Activated naive CD4-positive, alpha-beta T cell treated with anti-CD3 and anti-CD28 coated beads, Interleukin-2, amount 50 U/mL, for 16 hours (primary cell): Measurements from ENCODE around the gene PSMA6.
"Not testable (repeated sequence)": the region's sequence is repeated elsewhere in the genome, so short reads cannot be mapped to it uniquely, and the experiment has no call there.

Experiments
- DNase-seq: peaks from one replicate; pipeline ENCODE4 v3.0.0-alpha.2; 2020

PSMA6 gene

GRCh38 chr14:35292051-35292769 lies at the start of gene PSMA6:
PSMA6 (plus strand) TSS chr14:35292382; CDS start chr14:35292477, 95 bp downstream.
- DNase-seq: peak; percentile 99

GRCh38 chr14:35242599-35243311 lies 49.4 kb upstream of the PSMA6 start:
- DNase-seq: no peak

- no peak for DNase-seq
Measured at GRCh38 chr14:35243956-35244355, 48.2 kb upstream of the PSMA6 start.

GRCh38 chr14:35244542-35244941 lies 47.6 kb upstream of the PSMA6 start:
- DNase-seq: no peak

GRCh38 chr14:35245051-35245450 lies 47.1 kb upstream of the PSMA6 start:
- DNase-seq: no peak

- no peak for DNase-seq
Measured at GRCh38 chr14:35247777-35248475, 44.3 kb upstream of the PSMA6 start.

- no peak for DNase-seq
Measured at GRCh38 chr14:35248476-35248788, 43.8 kb upstream of the PSMA6 start.

- DNase-seq: no peak
Measured at GRCh38 chr14:35250319-35250718, 41.9 kb upstream of the PSMA6 start.

GRCh38 chr14:35252451-35252868 lies 39.7 kb upstream of the PSMA6 start:
- no peak for DNase-seq

GRCh38 chr14:35253056-35253455 lies 39.1 kb upstream of the PSMA6 start:
- DNase-seq: not testable (repeated sequence)

- not testable (repeated sequence) for DNase-seq
Measured at GRCh38 chr14:35254034-35254622, 38.1 kb upstream of the PSMA6 start.

GRCh38 chr14:35254736-35255135 lies 37.4 kb upstream of the PSMA6 start:
- no peak for DNase-seq

GRCh38 chr14:35255711-35256110 lies 36.5 kb upstream of the PSMA6 start:
- no peak for DNase-seq

GRCh38 chr14:35257809-35258208 lies 34.4 kb upstream of the PSMA6 start:
- no peak for DNase-seq

GRCh38 chr14:35258420-35258819 lies 33.8 kb upstream of the PSMA6 start:
- no peak for DNase-seq

- DNase-seq: no peak
Measured at GRCh38 chr14:35261774-35262173, 30.4 kb upstream of the PSMA6 start.

GRCh38 chr14:35262436-35262835 lies 29.7 kb upstream of the PSMA6 start:
- DNase-seq: no peak

- DNase-seq: no peak
Measured at GRCh38 chr14:35268946-35269345, 23.2 kb upstream of the PSMA6 start.

GRCh38 chr14:35274805-35275204 lies 17.4 kb upstream of the PSMA6 start:
- DNase-seq: no peak

GRCh38 chr14:35277179-35277578 lies 15.0 kb upstream of the PSMA6 start:
- no peak for DNase-seq

GRCh38 chr14:35279369-35279768 lies 12.8 kb upstream of the PSMA6 start:
- no peak for DNase-seq

GRCh38 chr14:35281341-35281740 lies 10.8 kb upstream of the PSMA6 start:
- no peak for DNase-seq

- no peak for DNase-seq
Measured at GRCh38 chr14:35284506-35284905, 7.7 kb upstream of the PSMA6 start.
